CMK (cell line): ENCODE data around the gene UNC13B.

Source experiments
- DNase-seq: peaks from one replicate; pipeline ENCODE4 v3.0.0-alpha.2; 2010; ENCODE audit warnings: low read depth

Gene UNC13B

DNA sequence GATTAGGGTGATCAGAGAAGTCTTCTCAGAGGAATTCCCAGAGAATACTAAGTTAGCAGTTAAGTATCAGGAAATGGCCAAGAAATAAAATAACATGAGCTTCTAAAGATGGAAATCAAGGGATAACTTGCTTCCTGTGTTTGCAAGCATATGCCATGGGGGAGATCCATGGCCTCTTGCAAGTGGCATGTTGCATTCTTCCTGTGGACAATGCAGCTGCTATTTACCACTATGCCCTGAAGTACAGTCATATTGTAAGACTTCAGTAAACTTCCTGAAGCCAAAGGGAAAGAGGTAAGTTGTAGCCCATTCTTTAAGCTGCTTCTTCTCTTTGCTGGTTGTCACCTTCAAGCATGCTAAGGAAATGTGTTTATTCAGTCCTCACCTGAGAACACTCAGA is 173.4 kb downstream of the UNC13B start:
- no peak for DNase-seq

DNA sequence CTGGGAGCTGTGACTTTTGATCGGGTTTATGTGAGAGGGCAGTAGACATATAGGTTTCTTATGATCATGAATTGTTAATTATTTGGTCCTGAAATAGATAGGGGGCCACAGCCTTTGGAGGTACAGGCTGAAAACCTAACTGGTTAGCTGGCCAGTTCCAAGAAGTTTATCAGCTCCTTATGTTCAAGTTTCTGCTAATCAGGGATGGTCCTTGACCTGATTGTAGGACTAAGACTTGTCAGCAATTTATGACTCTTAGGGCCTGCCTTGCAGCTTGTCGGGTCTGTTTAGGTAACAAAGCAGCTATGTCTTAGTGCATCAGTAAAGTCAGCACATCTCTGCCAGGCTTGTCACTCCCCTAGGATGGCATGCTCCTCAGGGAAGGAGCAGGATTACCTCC is 176.3 kb downstream of the UNC13B start:
- DNase-seq = no peak

DNA sequence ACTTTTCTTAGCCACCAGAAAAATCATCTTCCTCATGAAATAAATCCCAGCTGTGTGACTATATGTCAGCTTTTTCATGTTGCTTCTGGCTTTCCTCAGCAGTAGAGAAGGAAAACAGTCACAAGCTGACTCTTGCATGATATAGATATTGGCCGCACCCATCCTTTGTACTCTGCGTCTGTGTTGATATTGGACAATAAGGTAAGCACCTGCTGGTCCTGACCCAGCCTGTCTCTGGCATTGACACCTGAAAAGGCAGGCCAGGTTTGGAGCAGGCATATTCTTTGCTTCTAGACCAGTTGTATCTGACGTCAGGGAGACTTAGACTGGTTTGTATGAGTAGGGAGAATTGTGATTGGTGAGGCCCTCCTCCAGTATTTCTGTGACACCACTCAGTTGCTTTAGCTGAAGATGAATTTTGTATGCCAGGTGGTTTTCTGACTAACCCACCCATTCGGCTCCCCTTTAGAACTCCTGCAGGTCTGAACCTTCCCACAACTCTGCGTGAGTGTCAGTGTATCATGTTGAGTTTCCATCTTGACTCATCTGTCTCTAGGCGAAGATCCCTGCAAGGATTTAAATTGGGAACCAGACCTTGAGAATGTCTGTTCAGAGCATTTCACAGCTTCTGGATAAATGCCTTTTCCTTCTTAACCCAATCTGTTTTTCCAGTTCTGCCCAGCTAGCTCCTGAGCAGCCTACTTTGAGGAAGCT is 176.9 kb downstream of the UNC13B start:
- no peak for DNase-seq

DNA sequence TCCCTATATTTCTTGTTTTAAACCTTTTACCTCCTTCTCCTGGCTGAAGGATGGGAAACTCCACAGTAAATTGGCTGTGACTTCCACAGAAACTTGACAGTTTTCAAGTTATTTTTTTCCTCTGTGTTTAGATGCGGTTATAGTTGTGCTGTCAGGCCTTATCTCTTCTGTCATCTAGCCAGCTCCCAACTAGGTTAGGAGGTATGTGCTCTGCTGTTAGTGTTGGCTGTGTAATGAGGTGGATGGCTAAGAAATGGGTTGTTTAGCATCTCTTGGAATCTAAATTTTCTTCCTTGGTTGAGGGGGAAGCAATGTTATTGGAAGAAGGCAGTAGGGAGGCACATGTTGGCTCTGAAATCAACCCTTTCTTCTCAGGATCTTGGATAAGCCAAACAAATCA is 178.2 kb downstream of the UNC13B start:
- no peak for DNase-seq

DNA sequence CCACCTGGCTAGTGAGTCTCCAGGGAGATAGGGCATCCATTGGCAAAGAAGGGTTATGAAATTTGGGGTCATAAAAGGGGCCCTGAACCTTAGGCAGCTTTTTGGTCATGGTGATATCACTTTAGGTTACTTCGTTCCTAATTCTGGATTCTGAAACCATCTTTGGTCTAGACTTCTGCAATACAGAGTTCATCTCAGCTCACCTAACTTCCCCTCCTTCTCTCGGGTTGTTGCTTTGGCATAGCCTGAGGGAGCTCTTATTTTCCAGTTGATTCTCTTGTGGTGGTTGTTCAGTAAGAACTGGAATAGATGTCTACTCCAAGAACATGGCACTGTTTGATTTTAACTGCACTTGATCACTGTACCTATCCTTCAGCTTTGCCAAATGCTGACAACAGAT is 179.2 kb downstream of the UNC13B start:
- DNase-seq = no peak

DNA sequence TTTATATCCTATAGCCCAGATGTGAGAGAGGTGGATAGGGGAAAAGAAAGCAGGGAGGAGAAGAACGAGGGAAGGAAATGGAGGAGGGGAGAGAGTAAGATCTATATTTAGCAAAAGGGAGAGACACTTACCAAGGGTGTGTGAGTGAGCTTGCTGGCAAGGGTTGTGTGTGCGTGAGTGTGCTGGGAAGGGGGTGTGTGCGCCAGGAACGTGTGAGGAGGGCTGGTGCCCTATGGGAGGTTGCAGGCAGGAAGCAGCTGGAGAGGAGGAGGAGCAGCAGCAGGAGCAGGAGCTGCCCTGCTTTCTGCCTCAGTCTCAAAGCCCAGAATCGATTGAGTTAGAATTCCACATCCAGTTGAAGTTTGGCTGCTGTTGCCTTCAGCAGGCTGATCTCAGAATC is 179.8 kb downstream of the UNC13B start:
- no peak for DNase-seq

DNA sequence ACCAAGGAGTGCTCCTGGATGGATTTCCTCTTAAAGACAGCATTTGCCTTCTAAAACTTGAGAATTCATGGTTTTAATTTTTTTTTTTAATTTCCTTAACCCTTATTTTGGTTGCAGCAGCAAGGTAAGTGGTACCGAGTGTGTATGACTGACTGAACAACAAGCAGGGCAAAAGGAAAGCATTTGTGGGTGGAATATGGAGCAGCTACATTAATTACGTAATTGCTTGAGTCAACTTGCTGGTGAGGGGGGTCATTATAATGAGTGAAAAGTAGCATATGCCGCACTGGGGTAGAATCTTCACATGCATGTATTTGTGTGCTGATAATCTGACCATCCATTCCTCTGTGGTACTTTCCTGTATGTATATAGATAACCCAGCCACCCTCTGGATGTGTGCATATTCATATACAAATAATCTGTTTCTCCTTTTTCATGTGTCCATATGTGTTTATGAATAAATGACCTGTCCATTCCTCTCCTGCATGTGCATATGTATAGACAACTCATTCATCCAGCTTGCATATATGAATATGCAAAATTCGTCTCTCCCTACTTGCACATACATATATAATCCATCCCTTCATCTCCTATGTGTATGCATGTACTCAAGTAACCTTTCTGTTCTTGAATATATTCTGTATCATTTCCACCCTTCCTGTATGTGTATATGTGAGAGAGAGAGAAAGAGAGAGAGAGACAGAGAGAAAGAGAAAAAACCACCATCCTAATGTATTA is 180.6 kb downstream of the UNC13B start:
- no peak for DNase-seq

DNA sequence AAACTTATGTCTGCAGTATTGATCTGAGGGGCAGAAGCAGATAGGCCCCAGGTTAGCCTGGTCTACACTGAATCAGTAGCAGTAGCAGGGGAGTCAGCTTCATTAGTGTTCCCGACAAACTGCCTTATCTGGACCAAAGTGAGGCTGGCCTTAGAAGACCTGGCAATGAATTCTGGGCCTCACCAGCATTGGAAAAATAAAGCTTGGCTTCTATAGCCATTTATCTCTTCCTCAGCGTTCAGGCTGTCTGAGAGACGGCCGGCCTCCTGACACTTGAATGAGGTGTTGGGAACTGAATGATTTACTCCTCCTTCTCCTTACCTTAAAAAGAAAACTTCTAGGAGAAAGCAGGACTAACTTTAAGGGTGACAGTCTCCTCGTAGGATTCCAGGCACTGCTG is 186.3 kb downstream of the UNC13B start:
- DNase-seq = no peak

DNA sequence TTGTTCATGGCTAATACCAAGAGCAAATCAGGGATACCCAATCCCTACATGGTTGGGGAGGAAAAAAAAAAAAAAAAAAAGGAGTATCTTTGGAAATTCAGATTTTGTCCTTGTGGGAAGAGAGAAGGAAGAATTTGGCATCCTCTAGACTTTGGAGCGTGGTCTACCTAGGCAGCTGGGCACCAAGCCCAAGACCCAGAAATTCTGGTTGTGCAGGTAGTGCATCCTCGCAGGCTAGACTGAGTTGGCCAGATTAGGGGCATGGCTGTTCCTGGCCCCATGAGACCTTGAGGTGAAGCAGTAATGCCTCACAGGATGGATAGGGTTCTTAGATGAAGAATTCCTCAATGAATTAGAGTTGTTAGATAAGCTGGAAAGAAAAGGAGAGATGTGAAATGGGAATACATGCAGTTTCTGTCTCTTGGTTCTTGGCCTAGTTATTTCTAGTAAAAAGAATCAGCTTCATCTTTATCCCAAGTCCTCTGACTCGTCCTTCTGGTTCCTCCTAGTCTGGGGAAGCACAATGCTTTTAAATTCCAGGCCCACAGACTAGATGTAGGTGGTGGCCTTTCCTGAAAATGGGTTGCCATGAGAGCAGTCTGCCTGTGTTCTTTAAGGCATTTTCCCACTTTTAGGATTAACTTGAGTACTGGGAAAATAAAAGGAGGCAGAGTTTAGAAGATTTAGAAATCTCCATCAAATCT is 187.6 kb downstream of the UNC13B start:
- no peak for DNase-seq

DNA sequence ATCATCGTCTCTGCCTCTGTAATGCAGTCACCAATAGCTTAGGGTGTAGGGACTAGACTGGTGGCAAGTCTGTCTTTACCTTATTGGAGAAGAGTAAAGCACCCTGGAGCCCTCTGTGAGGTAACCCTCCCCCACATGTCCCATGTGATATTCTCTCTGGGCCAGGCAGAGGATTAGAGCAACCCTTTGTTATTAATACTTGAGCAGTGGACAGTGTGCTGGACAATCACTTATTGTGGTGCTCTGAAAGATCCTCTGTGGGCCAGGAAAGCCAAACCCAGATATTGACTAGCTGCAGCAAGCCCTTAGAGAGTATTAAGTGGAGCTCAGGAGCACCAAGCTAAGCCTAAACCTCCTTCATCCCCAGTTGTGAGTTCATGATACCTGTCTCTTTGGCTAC is 188.4 kb downstream of the UNC13B start:
- DNase-seq = no peak

DNA sequence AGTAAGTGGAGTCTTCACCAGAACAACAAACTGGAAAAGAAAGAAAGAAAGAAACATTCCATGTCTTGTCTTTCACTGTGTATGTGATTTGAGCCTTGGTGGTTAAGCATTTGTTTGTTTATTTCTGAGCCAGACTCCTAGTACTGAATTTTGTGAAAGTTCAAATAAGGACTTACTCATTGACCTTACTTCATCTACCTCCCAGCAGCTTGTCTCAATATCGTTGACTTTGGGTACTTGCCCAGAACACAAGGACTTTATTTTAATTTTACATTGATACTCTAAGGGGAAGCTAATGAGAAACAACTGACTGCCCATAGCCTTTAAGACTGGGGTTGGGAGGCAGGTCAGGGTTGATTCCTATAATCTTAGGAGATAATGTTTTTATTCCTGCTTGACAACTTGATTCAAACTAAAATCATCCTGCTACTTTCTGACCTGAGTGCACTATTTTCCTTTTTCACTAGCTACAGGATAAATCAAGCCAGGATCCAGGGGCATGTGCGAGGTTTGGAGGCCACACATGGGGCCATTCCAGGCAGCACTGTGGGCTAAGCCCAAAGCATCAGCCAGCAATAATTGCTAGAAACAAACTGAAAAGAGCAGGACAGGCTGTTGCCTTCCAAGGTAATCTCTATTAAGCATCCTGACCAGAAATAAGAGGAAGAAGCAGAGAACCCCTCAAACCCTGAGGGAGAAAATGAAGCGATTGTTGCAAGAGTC is 189.2 kb downstream of the UNC13B start:
- DNase-seq = no peak

DNA sequence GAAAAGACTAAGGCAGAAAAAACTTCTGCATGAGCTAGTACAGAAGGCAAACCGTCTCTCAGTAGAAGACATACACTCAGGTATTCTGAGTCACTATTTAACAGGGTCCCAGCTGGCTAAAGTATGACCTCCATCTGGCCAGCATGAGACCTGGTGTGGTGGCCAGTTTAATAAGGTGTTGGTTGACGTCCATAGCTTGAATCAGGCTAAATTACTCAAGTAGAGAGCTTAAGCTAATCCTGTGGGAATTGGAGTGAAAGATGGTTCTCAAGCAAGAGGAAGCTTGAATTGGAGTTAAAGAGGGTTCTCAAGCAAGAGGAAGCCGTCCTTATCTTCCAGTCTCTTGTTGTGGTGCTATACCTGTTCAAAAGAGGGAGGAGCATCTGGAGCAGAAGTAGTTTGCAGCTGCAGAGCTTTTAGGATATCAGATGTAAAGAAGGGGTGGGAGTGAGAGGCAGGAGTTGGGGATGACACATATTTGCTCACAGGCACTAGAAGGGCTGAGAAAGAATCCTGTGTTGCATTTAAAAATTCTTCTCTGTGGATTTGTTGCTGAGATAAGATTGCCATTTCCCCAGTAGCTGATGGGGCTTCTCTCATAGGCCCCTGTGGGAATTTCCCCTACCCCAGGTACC is 192.0 kb downstream of the UNC13B start:
- no peak for DNase-seq

DNA sequence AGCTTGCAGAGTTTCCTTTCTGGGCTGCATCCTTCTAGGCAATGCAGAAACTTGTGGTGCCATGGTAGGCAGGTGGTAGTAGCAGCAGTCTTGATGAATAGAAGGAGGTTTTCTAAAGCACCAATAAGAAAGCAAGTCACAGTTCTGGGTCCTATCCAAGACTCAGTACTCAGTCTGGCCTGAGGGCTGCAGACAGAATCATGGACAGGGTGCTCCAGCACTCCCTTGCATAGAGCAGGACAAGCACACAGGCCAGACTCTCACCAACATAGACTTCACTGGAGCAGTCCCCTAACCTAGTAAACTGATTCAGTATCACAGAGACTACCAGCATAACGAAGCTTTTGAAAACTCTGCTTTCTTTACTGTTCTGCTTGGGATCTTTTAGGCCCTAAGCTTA is 194.1 kb downstream of the UNC13B start:
- DNase-seq = no peak

DNA sequence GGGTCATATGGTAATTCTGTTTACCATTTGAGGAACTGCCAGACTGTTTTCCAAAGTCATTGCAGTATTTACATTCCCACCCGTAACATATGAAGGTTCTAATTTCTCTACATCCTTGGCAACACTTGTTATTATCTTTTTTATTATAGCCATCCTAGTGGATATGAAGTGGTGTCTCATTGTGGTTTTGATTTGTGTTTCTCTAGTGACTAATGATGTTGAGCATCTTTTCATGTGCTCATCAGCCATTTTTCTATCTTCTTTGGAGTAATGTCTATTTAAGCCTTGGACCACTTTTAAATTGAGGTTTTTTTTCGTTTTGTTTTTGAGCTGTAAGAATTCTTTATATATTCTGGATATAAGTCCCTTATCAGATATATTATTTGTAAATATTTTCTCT is 195.3 kb downstream of the UNC13B start:
- no peak for DNase-seq

DNA sequence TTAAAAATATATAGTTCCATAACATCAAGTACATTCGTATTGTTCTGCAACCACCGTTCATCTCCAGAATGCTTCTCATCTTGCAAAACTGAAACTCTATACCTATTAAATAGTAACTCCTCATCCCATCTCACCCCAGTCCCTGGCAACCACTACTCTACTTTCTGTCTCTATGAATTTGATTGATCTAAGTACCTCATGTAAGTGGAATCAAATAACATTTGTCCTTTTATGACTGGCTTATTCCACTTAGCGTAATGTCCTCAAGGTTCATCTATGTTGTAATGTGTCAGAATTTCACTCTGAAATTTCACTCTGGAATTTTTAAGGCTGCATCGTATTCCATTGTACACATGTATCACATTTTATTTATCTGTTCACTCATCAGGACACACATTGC is 196.0 kb downstream of the UNC13B start:
- no peak for DNase-seq

DNA sequence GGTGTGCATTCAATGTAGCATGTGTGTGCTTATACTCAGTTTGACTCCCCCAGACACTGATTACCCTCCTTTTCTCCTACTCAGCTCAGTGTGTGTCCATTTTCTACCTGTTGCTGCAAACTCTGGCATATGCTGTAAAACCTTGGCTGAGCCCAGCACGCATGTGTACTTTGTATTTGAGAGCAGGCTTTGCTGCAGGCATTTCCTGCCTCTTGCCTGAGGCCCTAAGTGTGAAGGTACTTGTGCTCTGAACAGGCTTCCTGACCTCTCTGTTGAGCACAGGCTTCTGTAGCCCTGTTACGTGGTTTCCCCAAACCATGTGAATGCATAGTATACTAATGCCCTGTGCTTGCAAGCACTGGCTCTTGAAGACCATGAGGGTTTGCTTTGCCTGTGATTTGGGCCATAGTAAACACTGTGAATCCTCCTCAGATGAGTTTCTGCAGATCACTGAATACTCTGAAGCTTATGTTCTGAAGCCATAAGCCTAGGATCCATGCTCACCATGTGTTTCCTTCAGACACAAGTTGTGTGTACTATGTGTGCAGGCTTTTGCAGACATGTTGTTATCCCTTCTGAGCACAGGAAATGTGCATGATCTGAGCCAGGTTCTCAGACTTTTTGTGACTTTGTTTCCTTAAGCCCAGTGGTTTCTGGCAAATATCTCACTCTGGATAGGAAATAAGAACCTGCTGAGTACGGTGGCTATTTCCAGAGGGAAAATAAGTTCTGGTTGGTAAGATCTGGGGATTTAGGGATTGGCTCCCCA is 203.2 kb downstream of the UNC13B start:
- DNase-seq = no peak

DNA sequence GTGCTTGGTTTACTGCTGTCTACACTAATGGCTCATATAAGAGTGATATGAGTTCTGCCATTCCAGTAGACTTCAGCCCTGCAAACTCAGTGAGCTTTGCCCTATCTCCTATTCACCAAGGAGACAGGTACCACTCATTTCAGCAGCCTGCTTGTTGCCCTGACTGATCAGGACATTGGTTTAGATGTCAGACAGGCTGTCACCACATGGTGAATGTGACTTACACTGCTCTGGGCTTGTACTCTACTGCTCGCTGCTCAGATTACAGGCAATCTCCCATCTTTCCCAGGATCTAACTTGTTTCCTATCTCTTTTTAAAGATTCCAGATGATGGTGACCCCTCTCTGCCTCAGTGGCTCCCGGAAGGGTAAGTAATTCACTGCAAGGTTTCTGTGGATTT is 204.8 kb downstream of the UNC13B start:
- no peak for DNase-seq

DNA sequence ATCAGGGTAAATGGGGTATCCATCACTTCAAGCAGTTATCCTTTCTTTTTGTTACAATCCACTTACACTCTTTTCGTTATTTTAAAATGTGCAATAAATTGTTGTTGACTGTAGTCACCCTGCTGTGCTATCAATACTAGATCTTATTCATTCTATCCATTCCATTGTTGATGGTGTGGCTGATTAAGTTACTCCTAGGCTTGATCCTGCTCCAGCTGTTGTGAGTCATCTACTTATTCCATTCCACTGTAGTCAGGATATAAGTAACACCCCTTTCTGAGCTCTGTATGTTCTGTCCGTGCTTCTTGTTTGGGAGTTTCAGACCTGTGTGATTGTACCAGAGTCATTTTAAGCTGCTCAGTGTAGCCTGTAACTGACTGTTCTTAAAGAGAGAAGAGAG is 205.6 kb downstream of the UNC13B start:
- DNase-seq = no peak

DNA sequence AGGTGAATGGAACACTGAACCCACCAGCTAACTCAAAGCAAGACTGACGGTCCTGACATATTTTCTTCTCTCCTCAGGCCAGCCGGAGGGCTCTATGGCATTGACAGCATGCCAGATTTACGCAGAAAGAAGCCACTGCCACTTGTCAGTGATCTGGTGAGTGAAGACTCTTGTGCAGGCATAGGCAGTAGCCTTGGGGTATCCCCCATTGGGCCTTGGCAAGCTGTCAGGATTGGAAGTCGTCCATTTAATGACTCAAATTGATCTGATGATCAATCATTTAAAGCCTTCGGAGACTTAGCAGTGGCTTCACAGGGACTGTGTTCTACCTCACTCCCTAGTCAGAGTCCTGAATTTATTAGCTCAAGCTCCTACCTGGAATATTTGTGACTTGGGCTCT is 208.4 kb downstream of the UNC13B start:
- no peak for DNase-seq

DNA sequence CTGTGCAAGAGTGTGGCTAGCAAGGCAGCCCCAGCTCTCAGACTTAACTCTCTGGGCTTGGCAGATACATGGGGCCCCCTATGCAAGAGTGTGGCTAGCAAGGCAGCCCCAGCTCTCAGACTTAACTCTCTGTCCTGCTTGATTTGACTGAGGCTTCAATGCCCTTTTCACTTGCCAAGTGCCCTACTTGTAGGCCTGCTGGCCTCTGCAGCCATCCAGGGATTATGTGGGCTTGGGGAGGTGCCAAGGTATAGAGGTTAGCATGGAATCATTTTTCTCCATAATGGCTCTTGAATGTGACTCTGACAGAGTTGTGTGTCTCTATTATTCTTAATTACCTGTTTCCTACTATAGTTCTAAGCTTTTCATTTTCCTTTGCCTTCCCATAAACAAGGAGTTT is 212.6 kb downstream of the UNC13B start:
- DNase-seq = no peak

DNA sequence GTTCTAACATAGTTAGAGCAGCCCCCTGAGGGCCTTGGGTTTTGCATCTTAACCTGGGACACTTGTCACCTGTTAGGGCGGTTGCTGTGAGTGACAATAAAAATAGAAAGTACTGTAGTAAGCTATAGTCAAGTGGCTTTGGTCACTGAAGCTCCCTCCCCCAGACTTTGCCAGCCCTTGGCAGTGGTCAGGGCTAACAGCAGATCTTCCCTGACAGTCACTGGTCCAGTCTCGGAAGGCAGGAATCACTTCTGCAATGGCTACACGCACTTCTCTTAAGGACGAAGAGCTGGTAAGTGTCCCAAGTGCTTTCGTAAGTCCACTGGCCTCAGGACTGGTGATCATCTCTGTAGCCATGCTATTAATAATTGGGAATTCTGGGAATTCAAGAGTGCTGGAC is 213.1 kb downstream of the UNC13B start:
- no peak for DNase-seq
